Hepatocyte (in vitro differentiated cells): ENCODE results near the gene THSD4. TPM values are rescaled to one million over a fixed set of nuclear protein-coding genes. Genes with fewer than 3 reads are reported as not detected.

Experiments
- DNase-seq: peaks from one replicate; pipeline ENCODE4 v3.0.0-alpha.2; 2016; ENCODE audit warnings: low spot score
- H2AFZ ChIP-seq: fragments of 200-600 bp; sonication (generic); 2 replicates; pipeline ENCODE4 v1.6.0; 2016; ENCODE audit warnings: antibody characterized with exemption, mild to moderate bottlenecking
- H3K27ac ChIP-seq: fragments of 200-600 bp; sonication (generic); 2 replicates; pipeline ENCODE4 v1.5.1; 2016; ENCODE audit warnings: mild to moderate bottlenecking
- H3K27me3 ChIP-seq: fragments of 200-600 bp; sonication (generic); 2 replicates; pipeline ENCODE4 v1.6.1; 2016
- H3K36me3 ChIP-seq: fragments of 200-600 bp; sonication (generic); replicated peaks from 2 replicates; pipeline ENCODE4 v1.5.1; 2016; ENCODE audit warnings: low read depth; ENCODE audit not compliant: insufficient read depth
- H3K4me1 ChIP-seq: fragments of 200-600 bp; sonication (generic); 2 replicates; pipeline ENCODE4 v1.5.1; 2016; ENCODE audit warnings: mild to moderate bottlenecking, moderate library complexity; ENCODE audit not compliant: insufficient read depth
- H3K4me2 ChIP-seq: fragments of 200-600 bp; sonication (generic); 2 replicates; pipeline ENCODE4 v1.6.0; 2016
- H3K4me3 ChIP-seq: fragments of 200-600 bp; sonication (generic); 2 replicates; pipeline ENCODE4 v1.5.1; 2016; ENCODE audit warnings: mild to moderate bottlenecking
- H3K79me2 ChIP-seq: fragments of 200-600 bp; sonication (generic); 2 replicates; pipeline ENCODE4 v1.6.0; 2017; ENCODE audit warnings: mild to moderate bottlenecking
- H3K9me2 ChIP-seq: fragments of 200-600 bp; sonication (generic); replicated peaks from 2 replicates; pipeline ENCODE4 v1.6.0; 2017; ENCODE audit warnings: mild to moderate bottlenecking; ENCODE audit not compliant: insufficient read depth
- H3K9me3 ChIP-seq: fragments of 200-600 bp; sonication (generic); 2 replicates; pipeline ENCODE4 v1.5.1; 2016; ENCODE audit warnings: low read depth, mild to moderate bottlenecking
- H4K20me1 ChIP-seq: fragments of 200-600 bp; sonication (generic); 2 replicates; pipeline ENCODE4 v1.6.0; 2016; ENCODE audit warnings: mild to moderate bottlenecking; ENCODE audit not compliant: insufficient read depth, poor library complexity, severe bottlenecking
- CTCF ChIP-seq: fragments of 200-600 bp; sonication (generic); IDR thresholded peaks from 2 replicates; pipeline ENCODE4 v1.5.1; 2016; ENCODE audit warnings: antibody characterized with exemption, mild to moderate bottlenecking; ENCODE audit not compliant: poor library complexity
- EZH2 ChIP-seq: fragments of 200-600 bp; sonication (generic); IDR thresholded peaks from 2 replicates; pipeline ENCODE4 v1.6.1; 2016; ENCODE audit warnings: antibody characterized with exemption, mild to moderate bottlenecking, borderline replicate concordance
- EZH2phosphoT487 ChIP-seq: fragments of 200-600 bp; sonication (generic); IDR thresholded peaks from one replicate; pipeline ENCODE4 v1.6.1; 2018; ENCODE audit warnings: antibody characterized with exemption, mild to moderate bottlenecking, low read depth, moderate library complexity; ENCODE audit not compliant: unreplicated experiment, severe bottlenecking
- WGBS: methylation state at CpG from one replicate; pipeline ENCODE4 v1.1.6; 2016; ENCODE audit warnings: low lambda C conversion rate; ENCODE audit errors: missing lambda C conversion rate; 5-methylcytosine and 5-hydroxymethylcytosine counted together
- polyA plus RNA-seq: library from polyadenylated mRNA; unstranded; fragments of >200 nt; fragmentation: Nextera tagmentation; extraction: Ambion mirVana; gene quantifications from 2 replicates; pipeline ENCODE4 v1.2.1, GENCODE V29; 2016
- total RNA-seq: library from RNA; depleted of rRNA; stranded (reverse); fragments of >200 nt; gene quantifications from 2 replicates; pipeline ENCODE4 v1.2.3, GENCODE V29; 2014

Gene THSD4
- total and polyA plus RNA-seq, 2 experiments from 2014 or later = 4.3 to 7.0 TPM

GRCh38 chr15:71597126-71597525 lies 481.9 kb downstream of the THSD4 start:
- no peaks in the 10 kb centered on the region for H3K79me2 ChIP-seq
- DNase-seq = no peak
- H3K9me3 ChIP-seq = no peaks in the 10 kb centered on the region
- peaks cover 35% of the 10 kb centered on the region for H3K4me1 ChIP-seq
- no peaks in the 10 kb centered on the region for H3K9me2 ChIP-seq
- H3K27ac ChIP-seq = no peak overlapping the region
- TF ChIP-seq CTCF (no peak), EZH2phosphoT487 (no peak), EZH2 (no peak)
- no peaks in the 10 kb centered on the region for H3K36me3 ChIP-seq
- H3K4me3 ChIP-seq = no peak overlapping the region
- H2AFZ ChIP-seq = no peak overlapping the region
- no peaks in the 10 kb centered on the region for H4K20me1 ChIP-seq
- H3K4me2 ChIP-seq = no peak overlapping the region
- 83% methylated on average over 3 of the region's 3 CpGs for WGBS
- H3K27me3 ChIP-seq = no peaks in the 10 kb centered on the region

- H3K27me3 ChIP-seq = no peaks in the 10 kb centered on the region
- no peaks in the 10 kb centered on the region for H3K79me2 ChIP-seq
- H3K9me3 ChIP-seq = no peaks in the 10 kb centered on the region
- H4K20me1 ChIP-seq = no peaks in the 10 kb centered on the region
- no peak overlapping the region for H3K4me3 ChIP-seq
- H3K4me2 ChIP-seq = no peak overlapping the region
- no peak for TF ChIP-seq CTCF
- TF ChIP-seq EZH2phosphoT487 = no peak
- no peak for TF ChIP-seq EZH2
- DNase-seq = no peak
- H3K36me3 ChIP-seq = no peaks in the 10 kb centered on the region
- H2AFZ ChIP-seq = no peak overlapping the region
- peaks cover 35% of the 10 kb centered on the region for H3K4me1 ChIP-seq
- no peak overlapping the region for H3K27ac ChIP-seq
- H3K9me2 ChIP-seq = no peaks in the 10 kb centered on the region
- WGBS = 93% methylated on average over 8 of the region's 8 CpGs
These were observed 482.4 kb downstream of the THSD4 start for GRCh38 chr15:71597637-71598036.

GRCh38 chr15:71598741-71599140 lies 483.5 kb downstream of the THSD4 start:
- no peak for DNase-seq

More at GRCh38 chr15:71598741-71599140, 483.5 kb downstream of the THSD4 start:
- Histone ChIP-seq H3K27ac (no peak overlapping the region), H3K27me3 (no peaks in the 10 kb centered on the region), H3K79me2 (no peaks in the 10 kb centered on the region), H4K20me1 (no peaks in the 10 kb centered on the region), H3K9me3 (no peaks in the 10 kb centered on the region), H3K36me3 (no peaks in the 10 kb centered on the region), H3K4me1 (peaks cover 35% of the 10 kb centered on the region), H3K4me3 (no peak overlapping the region), H3K9me2 (no peaks in the 10 kb centered on the region), H3K4me2 (no peak overlapping the region), H2AFZ (no peak overlapping the region)
- WGBS = 81% methylated on average over 6 of the region's 6 CpGs
- TF ChIP-seq EZH2 = no peak
- no peak for TF ChIP-seq CTCF
- no peak for TF ChIP-seq EZH2phosphoT487
